Caco-2 (cell line): ENCODE data around the gene GH2. TPM values are rescaled to one million over a fixed set of nuclear protein-coding genes. Genes with fewer than 3 reads are reported as not detected.

ENCODE experiments used
- BruUV-seq: library from RNA; stranded (reverse); fragments of 400-500 nt; replicated peaks from 2 replicates; lab custom pipeline; 2021; lab: Mats Ljungman, UMichigan
- CTCF ChIA-PET: fragments of 300-600 bp; sonication (Branson Sonifier 250); formaldehyde crosslinking; loops from one replicate; lab custom pipeline; 2022; ENCODE audit warnings: antibody characterized with exemption; lab: Charles Lee
- POLR2A ChIA-PET: fragments of 300-600 bp; sonication (Branson Sonifier 250); formaldehyde crosslinking; loops from one replicate; lab custom pipeline; 2022; ENCODE audit warnings: antibody characterized with exemption; lab: Charles Lee
- DNase-seq, 2 experiments: peaks; one replicate each; pipeline versions ENCODE4 v3.0.0 to v3.0.0-alpha.2; 2020 to 2022
- H3K27me3 ChIP-seq: replicated peaks from 2 replicates; pipeline ENCODE4 v1.6.0; 2011; ENCODE audit warnings: low read length; ENCODE audit not compliant: control insufficient read depth, insufficient read depth
- H3K36me3 ChIP-seq: 2 replicates; pipeline ENCODE4 v1.5.1; 2011; ENCODE audit warnings: low read length; ENCODE audit not compliant: control insufficient read depth, insufficient read depth
- H3K4me1 ChIP-seq: fragments of 250-450 bp; sonication (Bioruptor Pico); 2 replicates; pipeline ENCODE4 v1.5.1; 2020; ENCODE audit warnings: mild to moderate bottlenecking
- H3K4me3 ChIP-seq: 2 replicates; pipeline ENCODE4 v1.5.1; 2011; ENCODE audit warnings: low read depth, mild to moderate bottlenecking, control low read depth, low read length
- H3K9me3 ChIP-seq: fragments of 250-450 bp; sonication (Bioruptor Pico); 2 replicates; pipeline ENCODE4 v1.5.1; 2020; ENCODE audit warnings: mild to moderate bottlenecking, moderate library complexity
- H3K27ac Mint-ChIP-seq: one replicate; pipeline ENCODE4 v1.8.0; 2022; ENCODE audit warnings: mixed read lengths; ENCODE audit not compliant: unreplicated experiment
- H3K27me3 Mint-ChIP-seq: one replicate; pipeline ENCODE4 v1.8.0; 2022; ENCODE audit warnings: mixed read lengths; ENCODE audit not compliant: insufficient read depth, unreplicated experiment
- H3K36me3 Mint-ChIP-seq: one replicate; pipeline ENCODE4 v1.8.0; 2022; ENCODE audit warnings: mild to moderate bottlenecking, mixed read lengths; ENCODE audit not compliant: insufficient read depth, unreplicated experiment
- H3K4me1 Mint-ChIP-seq: one replicate; pipeline ENCODE4 v1.8.0; 2022; ENCODE audit warnings: low read depth, mixed read lengths; ENCODE audit not compliant: unreplicated experiment
- H3K4me3 Mint-ChIP-seq: one replicate; pipeline ENCODE4 v1.8.0; 2022; ENCODE audit warnings: mild to moderate bottlenecking, moderate library complexity, mixed read lengths; ENCODE audit not compliant: unreplicated experiment
- H3K9me3 Mint-ChIP-seq: one replicate; pipeline ENCODE4 v1.8.0; 2022; ENCODE audit warnings: mixed read lengths; ENCODE audit not compliant: unreplicated experiment
- intact Hi-C: fragments of 100-400 bp; cut with micrococcal nuclease; formaldehyde crosslinking; loops from one replicate; pipeline ENCODE4 v1.10.0; 2022; ENCODE audit not compliant: unreplicated experiment
- total RNA-seq: library from RNA; stranded (reverse); gene quantifications from 2 replicates; pipeline ENCODE4 v1.2.3, GENCODE V29; 2022
- TF ChIP-seq, protein P1 (sequence below), 2 experiments: fragments of 200-600 bp in 1 of 2; IDR thresholded peaks; 1 replicate in 1 of 2; 2 replicates in 1 of 2; pipeline versions ENCODE4 v1.5.1 to v1.8.0; 2011 to 2022; ENCODE audit warnings: antibody characterized with exemption in 1 of 2, control low read depth in 1 of 2, inconsistent platforms in 1 of 2, low read depth in 1 of 2, low read length in 1 of 2, mild to moderate bottlenecking in 1 of 2, moderate library complexity in 1 of 2; ENCODE audit not compliant: insufficient read depth in 1 of 2, severe bottlenecking in 1 of 2, unreplicated experiment in 1 of 2

The GH2 gene
- total RNA-seq, 1 experiment from 2014 or later = not detected

DNA sequence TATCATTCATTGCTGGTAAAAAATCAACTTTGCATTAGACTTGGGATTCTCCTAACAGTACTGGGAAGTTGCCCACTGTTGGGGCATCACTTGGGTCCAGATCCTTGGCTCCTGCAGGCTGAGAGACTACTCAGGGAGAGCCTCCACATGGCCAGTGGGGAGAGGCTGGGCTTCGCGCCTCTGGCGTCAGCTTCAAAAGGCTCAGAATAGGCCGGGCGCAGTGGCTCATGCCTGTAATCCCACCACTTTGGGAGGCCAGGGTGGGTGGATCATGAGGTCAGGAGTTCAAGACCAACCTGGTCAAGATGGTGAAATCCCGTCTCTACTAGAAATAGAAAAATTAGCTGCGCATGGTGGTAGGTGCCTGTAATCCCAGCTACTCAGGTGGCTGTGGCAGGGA lies 32.7 kb upstream of the GH2 start:
- Mint-ChIP-seq H3K36me3 (no peaks in the 10 kb centered on the region), H3K4me3 (no peak overlapping the region), H3K27ac (no peak overlapping the region), H3K27me3 (peaks cover 27% of the 10 kb centered on the region), H3K9me3 (no peaks in the 10 kb centered on the region), H3K4me1 (no peaks in the 10 kb centered on the region)
- intact Hi-C loops = no loop called here
- Histone ChIP-seq H3K27me3 (no peaks in the 10 kb centered on the region), H3K4me1 (no peaks in the 10 kb centered on the region), H3K4me3 (no peak overlapping the region), H3K36me3 (no peaks in the 10 kb centered on the region), H3K9me3 (no peaks in the 10 kb centered on the region)
- CTCF ChIA-PET = interaction anchor here (0.6 kb wide), 1 partner anchor 163 kb away, joined by 3 read pairs; no protein-coding TSS in a partner anchor
- no peak for DNase-seq
- POLR2A ChIA-PET = no interaction called here
- BruUV-seq = no TSS peak
- TF ChIP-seq, protein P1, sequence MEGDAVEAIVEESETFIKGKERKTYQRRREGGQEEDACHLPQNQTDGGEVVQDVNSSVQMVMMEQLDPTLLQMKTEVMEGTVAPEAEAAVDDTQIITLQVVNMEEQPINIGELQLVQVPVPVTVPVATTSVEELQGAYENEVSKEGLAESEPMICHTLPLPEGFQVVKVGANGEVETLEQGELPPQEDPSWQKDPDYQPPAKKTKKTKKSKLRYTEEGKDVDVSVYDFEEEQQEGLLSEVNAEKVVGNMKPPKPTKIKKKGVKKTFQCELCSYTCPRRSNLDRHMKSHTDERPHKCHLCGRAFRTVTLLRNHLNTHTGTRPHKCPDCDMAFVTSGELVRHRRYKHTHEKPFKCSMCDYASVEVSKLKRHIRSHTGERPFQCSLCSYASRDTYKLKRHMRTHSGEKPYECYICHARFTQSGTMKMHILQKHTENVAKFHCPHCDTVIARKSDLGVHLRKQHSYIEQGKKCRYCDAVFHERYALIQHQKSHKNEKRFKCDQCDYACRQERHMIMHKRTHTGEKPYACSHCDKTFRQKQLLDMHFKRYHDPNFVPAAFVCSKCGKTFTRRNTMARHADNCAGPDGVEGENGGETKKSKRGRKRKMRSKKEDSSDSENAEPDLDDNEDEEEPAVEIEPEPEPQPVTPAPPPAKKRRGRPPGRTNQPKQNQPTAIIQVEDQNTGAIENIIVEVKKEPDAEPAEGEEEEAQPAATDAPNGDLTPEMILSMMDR (IDR thresholded peaks at IDR 0.05; ENCODE audit: insufficient read depth in 1 of 2, low read depth in 1 of 2, low read length in 1 of 2, severe bottlenecking in 1 of 2, unreplicated experiment in 1 of 2) = no peak

DNA sequence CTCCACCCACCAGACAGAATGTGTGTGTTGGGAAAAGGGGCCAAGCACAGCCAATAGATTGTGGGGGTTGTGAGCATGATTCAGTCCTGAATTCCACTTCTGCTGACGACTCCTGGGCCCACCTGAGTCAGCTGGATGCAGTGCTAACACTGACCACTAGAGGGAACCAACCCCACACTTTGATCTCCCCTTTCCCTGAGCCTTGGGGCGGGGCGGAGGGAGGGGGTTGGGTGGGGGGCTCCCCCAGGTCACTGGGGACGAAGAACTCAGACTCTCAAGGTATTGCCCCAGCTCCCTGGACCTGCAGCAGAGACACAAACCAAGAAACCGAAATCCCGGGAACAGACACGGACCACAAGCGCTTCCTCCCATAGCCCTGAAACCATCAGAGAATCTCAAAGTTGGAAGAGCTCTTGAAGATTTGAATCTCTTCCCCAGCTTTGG lies 29.9 kb upstream of the GH2 start:
- Histone ChIP-seq H3K36me3 (no peaks in the 10 kb centered on the region), H3K9me3 (no peaks in the 10 kb centered on the region), H3K27me3 (no peaks in the 10 kb centered on the region; the same call in 1 of the 2 replicates), H3K4me1 (no peaks in the 10 kb centered on the region), H3K4me3 (no peak overlapping the region)
- H3K27me3 Mint-ChIP-seq = peaks cover 31% of the 10 kb centered on the region
- intact Hi-C loops = no loop called here
- no peak overlapping the region for H3K27ac Mint-ChIP-seq
- no TSS peak for BruUV-seq
- ChIA-PET CTCF (interaction anchor here (0.6 to 2.5 kb wide), 12 partner anchors 19 to 222 kb away, joined by 3 to 16 read pairs (median 4); no protein-coding TSS in a partner anchor), POLR2A (no interaction called here)
- H3K9me3 Mint-ChIP-seq = no peaks in the 10 kb centered on the region
- no peak overlapping the region for H3K4me3 Mint-ChIP-seq
- TF ChIP-seq, protein P1 (IDR thresholded peaks at IDR 0.05; ENCODE audit: insufficient read depth in 1 of 2, low read depth in 1 of 2, low read length in 1 of 2, severe bottlenecking in 1 of 2, unreplicated experiment in 1 of 2) = peak; percentile 80 to 87
- H3K36me3 Mint-ChIP-seq = no peaks in the 10 kb centered on the region
- DNase-seq = peak in 1 of 2 experiments; percentile 66
- H3K4me1 Mint-ChIP-seq = no peaks in the 10 kb centered on the region

DNA sequence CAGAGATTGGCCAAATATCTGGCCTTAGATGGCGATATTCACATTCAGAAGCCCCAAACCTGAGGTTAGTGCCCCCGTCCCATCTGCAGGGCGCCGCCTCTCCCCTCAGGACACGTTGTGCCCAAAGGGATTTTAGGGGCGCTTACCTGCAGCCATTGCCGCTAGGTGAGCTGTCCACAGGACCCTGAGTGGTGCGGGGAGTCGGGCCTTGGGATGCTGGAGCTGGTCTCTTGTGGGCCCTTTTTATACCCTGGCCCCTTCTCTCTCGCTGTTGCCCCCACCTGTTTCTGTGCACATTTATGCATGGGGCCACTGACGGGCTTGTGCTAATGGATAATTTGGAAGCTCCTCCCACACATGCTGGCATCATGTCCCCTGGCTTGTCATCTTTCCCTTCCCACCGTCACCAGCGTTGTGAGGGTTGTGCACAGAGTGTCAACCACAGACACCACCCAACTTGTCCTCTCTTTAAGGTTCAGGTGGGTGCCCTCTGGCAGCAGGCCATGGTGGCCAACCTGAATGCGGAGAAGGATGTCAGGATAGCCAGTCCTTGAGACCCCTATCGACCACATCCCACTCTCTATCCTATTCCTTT lies 29.4 kb upstream of the GH2 start, which contains the start of gene CSHL1:
TSS of gene CSHL1 (minus strand) at position 218 of the 595 bp plus-strand sequence. CDS start at position 156, 62 bp downstream.
- CTCF ChIA-PET = interaction anchor here (0.6 to 2.5 kb wide), 10 partner anchors 22 to 222 kb away, joined by 3 to 16 read pairs (median 4); no protein-coding TSS in a partner anchor
- Mint-ChIP-seq H3K27me3 (peaks cover 26% of the 10 kb centered on the region), H3K4me1 (no peaks in the 10 kb centered on the region), H3K4me3 (no peak within 1 kb of the TSS), H3K36me3 (no peaks in the 10 kb centered on the region), H3K9me3 (no peaks in the 10 kb centered on the region), H3K27ac (no peak within 1 kb of the TSS)
- POLR2A ChIA-PET = no interaction called here
- Histone ChIP-seq H3K9me3 (no peaks in the 10 kb centered on the region), H3K27me3 (no peaks in the 10 kb centered on the region; the same call in 1 of the 2 replicates), H3K4me1 (no peaks in the 10 kb centered on the region), H3K4me3 (no peak within 1 kb of the TSS), H3K36me3 (no peaks in the 10 kb centered on the region)
- BruUV-seq = no TSS peak
- no peak for DNase-seq
- intact Hi-C loops = no loop called here
- TF ChIP-seq, protein P1 (IDR thresholded peaks at IDR 0.05; ENCODE audit: insufficient read depth in 1 of 2, low read depth in 1 of 2, low read length in 1 of 2, severe bottlenecking in 1 of 2, unreplicated experiment in 1 of 2) = no peak
